GM19324 (cell line): ENCODE results near the gene KCNIP3.

Experiments
- ATAC-seq: cut with Tn5 transposase; IDR thresholded peaks from one replicate; pipeline ENCODE4 v1.9.1; 2021; ENCODE audit warnings: mild to moderate bottlenecking, moderate library complexity; ENCODE audit not compliant: unreplicated experiment, low FRiP score

The KCNIP3 gene

GRCh38 chr2:95311815-95312542 is 14.8 kb downstream of the KCNIP3 start:
- ATAC-seq, result no peak

GRCh38 chr2:95312543-95313201 is 15.5 kb downstream of the KCNIP3 start:
- ATAC-seq, result no peak

DNA sequence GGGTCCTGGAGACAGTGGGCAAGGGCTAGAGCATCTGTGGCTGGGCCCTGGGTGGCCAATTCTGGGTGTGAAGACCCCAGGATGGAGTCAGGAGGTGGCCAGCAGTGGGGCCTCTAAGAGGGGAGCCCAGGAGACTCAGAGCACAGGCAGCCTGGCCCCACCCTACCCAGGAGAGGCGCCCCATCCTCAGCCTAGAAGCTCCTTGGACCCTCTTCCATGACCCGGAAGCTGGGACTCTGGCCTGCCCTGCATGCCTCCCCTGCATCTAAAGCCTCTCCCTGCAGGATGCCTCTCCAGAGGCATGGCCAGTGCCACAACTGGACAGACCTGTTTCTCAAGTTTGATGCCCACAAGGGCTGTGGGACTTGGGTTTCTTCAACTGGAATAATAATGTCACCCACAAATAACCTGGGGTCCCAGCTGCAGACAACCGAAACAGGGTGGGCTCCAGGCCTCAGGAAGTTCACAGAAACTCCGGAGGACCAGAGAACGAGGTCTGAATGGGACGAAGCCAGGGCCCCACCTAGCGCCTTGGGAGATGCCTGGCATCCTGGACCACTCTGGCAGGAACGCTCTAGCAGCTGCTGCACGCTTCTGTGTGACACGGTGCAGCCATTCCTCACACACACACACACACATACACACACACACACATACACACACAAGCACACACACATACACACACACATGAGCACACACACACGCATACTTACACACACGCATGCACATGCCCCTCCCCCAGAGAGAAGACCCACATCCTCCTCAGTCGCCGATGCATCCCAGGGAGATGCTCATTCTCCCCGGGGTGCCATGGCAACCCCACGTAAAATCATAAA is 16.4 kb downstream of the KCNIP3 start:
- ATAC-seq, result no peak

GRCh38 chr2:95314598-95314963 is 17.4 kb downstream of the KCNIP3 start:
- ATAC-seq, result no peak

GRCh38 chr2:95314964-95315611 is 17.9 kb downstream of the KCNIP3 start:
- ATAC-seq, result no peak

GRCh38 chr2:95315801-95316411 is 18.8 kb downstream of the KCNIP3 start:
- ATAC-seq, result no peak

DNA sequence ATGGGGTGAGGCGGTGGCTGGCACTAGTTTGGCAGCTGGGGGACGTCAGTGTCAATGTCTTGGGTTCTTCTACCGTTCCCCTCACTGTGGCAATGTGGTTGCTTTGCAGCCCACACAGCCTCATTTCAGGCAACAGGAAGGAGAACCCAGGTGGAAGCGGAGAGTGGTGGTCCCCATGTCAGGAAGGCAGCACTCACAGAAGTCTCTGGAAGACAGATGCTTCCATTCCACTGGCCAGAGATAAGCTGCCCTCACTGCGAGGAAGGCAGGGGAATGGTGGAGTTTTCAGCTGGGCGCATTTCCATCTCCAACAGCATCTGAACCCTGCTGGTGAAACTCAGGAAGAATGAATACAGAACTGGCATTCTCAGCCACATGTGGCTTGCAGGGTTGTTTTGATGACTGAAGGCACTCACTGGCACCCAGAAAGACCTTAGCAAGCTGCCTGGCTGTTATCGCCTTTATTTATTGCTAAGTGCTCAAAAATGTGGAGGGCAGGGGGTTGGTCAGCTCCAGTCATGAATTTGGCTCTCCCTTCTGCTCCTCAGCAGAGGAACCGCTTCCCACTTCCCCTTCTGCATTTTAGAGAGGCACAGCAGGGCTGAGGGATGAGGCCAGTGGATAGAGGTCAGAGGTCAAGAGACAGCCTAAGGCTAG is 19.4 kb downstream of the KCNIP3 start:
- no peak for ATAC-seq

GRCh38 chr2:95317123-95317500 is 20.0 kb downstream of the KCNIP3 start:
- ATAC-seq, result no peak

- ATAC-seq, result no peak
These were observed 20.7 kb downstream of the KCNIP3 start for GRCh38 chr2:95317665-95318425.

DNA sequence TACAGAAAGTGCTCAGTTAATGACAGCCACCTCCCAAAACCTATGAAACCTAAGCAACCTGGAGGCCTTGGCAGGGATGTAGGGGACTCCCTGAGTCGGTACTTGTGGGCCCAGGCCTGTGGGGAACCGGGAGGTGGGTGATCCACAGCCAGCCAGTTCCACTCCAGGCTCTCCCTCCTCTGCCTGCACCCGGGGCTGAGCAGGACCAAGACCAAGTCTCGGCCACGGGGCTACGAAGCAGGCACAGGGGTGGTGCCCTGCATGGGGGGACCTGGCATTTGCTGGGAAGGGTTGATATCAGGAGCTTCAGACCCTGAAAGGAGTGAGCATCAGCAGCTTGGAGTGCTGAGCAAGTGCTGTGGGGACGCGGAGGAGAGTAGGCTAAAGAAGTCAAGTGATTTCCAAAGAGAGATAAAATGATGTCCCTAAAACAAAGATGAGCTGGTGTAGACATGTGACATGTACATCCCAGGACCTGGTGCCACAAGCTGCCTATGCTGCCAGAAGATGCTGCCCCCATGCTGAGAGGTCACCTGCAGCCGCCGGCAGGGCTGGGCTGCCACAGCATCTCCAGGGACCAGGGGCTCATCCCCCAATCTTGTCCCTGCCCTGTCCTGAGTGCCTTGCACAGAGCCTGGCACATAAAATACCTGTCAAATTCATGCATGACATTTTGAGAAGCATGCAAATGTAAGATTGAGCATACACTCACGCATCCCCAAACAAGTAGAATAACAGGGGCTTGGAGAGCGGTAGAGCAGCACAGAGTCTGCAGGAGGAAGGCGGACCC is 21.5 kb downstream of the KCNIP3 start:
- ATAC-seq, result no peak

DNA sequence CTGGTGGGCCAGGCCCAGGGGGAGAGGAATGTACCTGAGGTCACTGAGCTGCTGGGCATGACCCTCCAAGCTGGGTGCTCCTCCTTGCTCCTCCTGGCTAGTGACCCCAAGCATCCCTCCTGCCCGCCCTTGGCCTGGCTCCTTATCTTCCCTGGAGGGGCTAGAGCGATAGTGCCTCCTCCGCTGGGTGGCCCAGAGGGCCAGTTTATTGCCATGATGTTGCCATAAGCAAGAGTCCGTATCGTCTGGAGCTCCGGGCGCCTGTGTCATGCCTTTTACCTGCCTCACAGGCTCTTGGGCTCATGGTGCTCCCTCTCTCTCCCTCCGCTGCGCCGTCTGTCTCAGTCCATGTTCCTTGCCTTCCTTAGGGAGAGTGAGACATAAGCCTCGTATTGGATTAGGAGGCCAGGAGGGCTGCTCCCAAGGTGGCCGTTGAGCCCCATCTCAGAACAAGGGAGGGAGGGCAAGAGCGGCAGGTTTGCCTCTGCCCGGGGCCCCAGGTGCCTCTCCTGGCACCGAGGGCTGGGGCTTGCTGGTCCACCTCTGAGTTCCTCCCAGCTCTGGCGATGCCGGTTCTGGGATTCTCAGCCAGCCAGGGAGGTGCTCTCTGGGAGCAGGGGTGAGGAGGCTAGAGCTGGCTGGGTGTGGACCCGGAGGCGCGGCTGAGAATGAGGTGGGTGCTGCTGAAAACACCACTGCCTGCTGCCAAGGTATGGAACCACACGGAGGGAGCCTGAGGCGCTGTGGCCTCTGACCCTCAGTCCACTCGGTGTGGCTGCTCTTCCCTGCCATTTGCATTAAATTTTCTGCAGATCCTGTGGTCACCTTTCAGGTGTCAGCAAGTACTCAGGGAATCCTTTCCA is 22.6 kb downstream of the KCNIP3 start:
- no peak for ATAC-seq

- ATAC-seq, result no peak
These were observed 23.2 kb downstream of the KCNIP3 start for GRCh38 chr2:95320344-95320712.

DNA sequence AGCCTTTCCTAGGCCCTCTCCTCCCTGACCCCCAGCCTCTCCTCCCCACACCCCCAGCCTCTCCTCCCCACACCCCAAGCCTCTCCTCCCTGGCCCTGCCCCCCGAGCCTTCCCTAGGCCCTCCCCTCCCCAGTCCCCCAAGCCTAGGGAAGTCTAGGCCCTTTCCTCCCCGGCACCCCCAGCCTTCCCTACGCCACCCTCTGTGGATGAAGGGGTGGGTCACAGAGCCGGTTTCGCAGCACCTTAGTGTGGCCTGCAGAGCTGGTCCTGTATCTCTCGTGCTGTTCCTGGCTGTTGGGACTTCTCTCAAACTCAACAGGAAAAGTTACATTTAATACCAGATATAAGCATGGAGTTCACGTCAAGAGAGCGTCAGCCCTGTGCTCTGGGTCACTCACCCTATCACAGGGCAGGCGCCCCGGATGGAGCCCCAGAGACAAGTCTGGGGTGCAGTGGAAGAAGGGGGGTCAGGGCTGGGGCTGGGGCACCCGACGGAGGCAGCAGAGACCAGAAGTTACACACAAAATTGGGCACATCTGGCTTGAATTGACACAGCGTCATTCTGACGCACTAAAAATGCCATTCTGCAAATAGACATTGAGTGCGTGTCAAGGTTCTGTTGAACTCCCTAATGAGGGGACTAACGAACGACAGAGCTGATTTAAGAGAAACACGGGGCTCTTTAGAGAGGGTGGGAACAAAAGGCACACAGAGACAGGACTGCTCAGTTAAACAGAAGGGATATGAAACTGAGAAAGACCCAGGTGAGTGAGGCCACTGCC is 24.0 kb downstream of the KCNIP3 start:
- ATAC-seq, result no peak

- no peak for ATAC-seq
These were observed 26.4 kb downstream of the KCNIP3 start for GRCh38 chr2:95323347-95324155.

- ATAC-seq, result no peak
These were observed 27.9 kb downstream of the KCNIP3 start for GRCh38 chr2:95325026-95325425.
